Adrenal gland (tissue), 5 donors: ENCODE results near the gene CA4.
"Not testable (repeated sequence)": the region's sequence is repeated elsewhere in the genome, so short reads cannot be mapped to it uniquely, and the experiment has no call there.

ENCODE experiments used
- CTCF ChIP-seq, 6 experiments: fragments of 450-650 bp in 4 of 6; fragments of 200-600 bp in 2 of 6; sonication (generic) in 1 of 6; IDR thresholded peaks; 1 replicate in 5 of 6; 2 replicates in 1 of 6; pipeline versions ENCODE4 v1.5.1 to v1.8.0; 2016 to 2021; ENCODE audit warnings: antibody characterized with exemption in 6 of 6, mild to moderate bottlenecking in 2 of 6, moderate library complexity in 1 of 6
- POLR2A ChIP-seq, 2 donors: fragments of 450-650 bp; IDR thresholded peaks; one replicate each; pipeline ENCODE4 v1.6.1; 2017; ENCODE audit warnings: antibody characterized with exemption in 2 of 2, mild to moderate bottlenecking in 2 of 2, moderate library complexity in 1 of 2
- donor health status: DM: no; HTN: no; CAD: no.

GRCh38 chr17:60100577-60100976, 49.2 kb upstream of the CA4 start:
- not testable (repeated sequence) for TF ChIP-seq CTCF, POLR2A (IDR thresholded peaks at IDR 0.05)
